ENCODE measurements around the gene GPRIN3.

GRCh38 chr4:89331197-89331596 is 23.6 kb upstream of the GPRIN3 start:
- TF ChIP-seq CTCF (IDR thresholded peaks at IDR 0.05) (no peak), POLR2A (IDR thresholded peaks at IDR 0.05) (no peak), EP300 (IDR thresholded peaks at IDR 0.05) (no peak), POLR2AphosphoS5 (IDR thresholded peaks at IDR 0.05) (no peak)
